OCI-LY1 (cell line): ENCODE results near the gene TK2.

Experiments used
- H2AFZ ChIP-seq: fragments of 200-600 bp; sonication (generic), shearing (Covaris generic); 2 replicates; pipeline ENCODE4 v1.6.0; 2014; ENCODE audit warnings: antibody characterized with exemption, mild to moderate bottlenecking, low read length
- H3F3A ChIP-seq: fragments of 200-600 bp; sonication (generic), shearing (Covaris generic); 2 replicates; pipeline ENCODE4 v1.6.0; 2014; ENCODE audit warnings: mild to moderate bottlenecking, antibody characterized with exemption, low read length, moderate library complexity; ENCODE audit not compliant: insufficient read depth
- H3K27ac ChIP-seq: fragments of 200-600 bp; sonication (generic); 2 replicates; pipeline ENCODE4 v1.5.1; 2014; ENCODE audit warnings: low read length, mixed run types, mild to moderate bottlenecking, low read depth; ENCODE audit not compliant: poor library complexity, severe bottlenecking
- H3K27me3 ChIP-seq: fragments of 200-600 bp; sonication (generic); 2 replicates; pipeline ENCODE4 v1.6.0; 2014; ENCODE audit warnings: antibody characterized with exemption, mild to moderate bottlenecking, low read length, moderate library complexity; ENCODE audit not compliant: insufficient read depth
- H3K36me3 ChIP-seq: fragments of 200-600 bp; sonication (generic); 2 replicates; pipeline ENCODE4 v1.6.1; 2014; ENCODE audit warnings: mild to moderate bottlenecking, antibody characterized with exemption, low read length, moderate library complexity, mixed read lengths; ENCODE audit not compliant: insufficient read depth
- H3K4me1 ChIP-seq: fragments of 200-600 bp; sonication (generic); 2 replicates; pipeline ENCODE4 v1.5.1; 2014; ENCODE audit warnings: mild to moderate bottlenecking, low read length, moderate library complexity; ENCODE audit not compliant: insufficient read depth, severe bottlenecking
- H3K4me2 ChIP-seq: fragments of 200-600 bp; sonication (generic), shearing (Covaris generic); 2 replicates; pipeline ENCODE4 v1.6.1; 2014; ENCODE audit warnings: low read length
- H3K4me3 ChIP-seq: fragments of 200-600 bp; sonication (generic); 2 replicates; pipeline ENCODE4 v1.5.1; 2014; ENCODE audit warnings: low read length, low read depth, mild to moderate bottlenecking, mixed read lengths; ENCODE audit not compliant: poor library complexity, severe bottlenecking
- H3K79me2 ChIP-seq: fragments of 200-600 bp; shearing (Covaris generic); 2 replicates; pipeline ENCODE4 v1.6.1; 2016; ENCODE audit warnings: mixed run types, low read length, mixed read lengths; ENCODE audit not compliant: insufficient read depth
- H3K9ac ChIP-seq: fragments of 200-600 bp; sonication (generic), shearing (Covaris generic); 2 replicates; pipeline ENCODE4 v1.6.1; 2014; ENCODE audit warnings: mild to moderate bottlenecking, low read length, mixed read lengths
- H3K9me2 ChIP-seq: fragments of 200-600 bp; sonication (generic), shearing (Covaris generic); 2 replicates; pipeline ENCODE4 v1.6.1; 2014; ENCODE audit warnings: low read depth, mild to moderate bottlenecking, low read length, mixed read lengths
- H3K9me3 ChIP-seq: fragments of 200-600 bp; shearing (Covaris generic); 2 replicates; pipeline ENCODE4 v1.6.1; 2014; ENCODE audit warnings: low read length, mixed read lengths
- H4K20me1 ChIP-seq: fragments of 200-600 bp; sonication (generic), shearing (Covaris generic); 2 replicates; pipeline ENCODE4 v1.6.0; 2016; ENCODE audit warnings: mild to moderate bottlenecking, low read length; ENCODE audit not compliant: insufficient read depth
- EZH2 ChIP-seq: fragments of 200-600 bp; sonication (generic), shearing (Covaris generic); IDR thresholded peaks from 2 replicates; pipeline ENCODE4 v1.8.0; 2017; ENCODE audit warnings: borderline replicate concordance, mixed run types, mild to moderate bottlenecking, antibody characterized with exemption, low read length, moderate library complexity, mixed read lengths
- TF ChIP-seq, protein P1 (sequence below): fragments of 200-600 bp; sonication (generic), shearing (Covaris generic); IDR thresholded peaks from 2 replicates; pipeline ENCODE4 v1.5.1; 2017; ENCODE audit warnings: mild to moderate bottlenecking, antibody characterized with exemption, low read length, moderate library complexity, mixed read lengths

TK2 gene

DNA sequence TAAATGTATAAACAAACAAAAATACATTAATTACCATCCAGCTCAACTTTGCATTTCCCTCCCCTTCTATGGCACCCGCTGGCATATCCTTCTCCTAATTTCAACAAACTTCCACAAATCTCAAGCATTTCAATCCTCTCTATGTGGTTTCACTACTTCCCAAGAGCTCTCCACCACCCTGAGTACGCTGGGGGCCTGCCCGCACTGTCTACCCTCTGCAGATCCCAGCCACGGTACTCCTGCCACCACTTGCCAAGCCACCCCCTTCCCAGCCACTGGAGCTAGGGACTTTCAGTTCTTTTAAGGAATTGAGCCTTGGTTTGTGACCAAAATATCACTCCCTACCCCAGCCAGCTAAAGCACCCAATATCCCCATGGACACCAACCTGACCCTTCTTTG is 1.9 kb downstream of the TK2 start:
- Histone ChIP-seq H3K4me2 (no peak overlapping the region), H3K79me2 (peaks cover 3% of the 10 kb centered on the region; the same call in 1 of the 2 replicates), H3K9me3 (no peaks in the 10 kb centered on the region), H3K27ac (peak overlapping the region; percentile 85), H4K20me1 (no peaks in the 10 kb centered on the region), H3K9me2 (no peaks in the 10 kb centered on the region), H3F3A (no peaks in the 10 kb centered on the region; the same call in 1 of the 2 replicates), H3K4me3 (no peak overlapping the region), H3K27me3 (no peaks in the 10 kb centered on the region), H2AFZ (no peak overlapping the region), H3K4me1 (peaks cover 70% of the 10 kb centered on the region), H3K36me3 (no peaks in the 10 kb centered on the region), H3K9ac (no peak overlapping the region)
- TF ChIP-seq EZH2, result no peak
- TF ChIP-seq, protein P1, sequence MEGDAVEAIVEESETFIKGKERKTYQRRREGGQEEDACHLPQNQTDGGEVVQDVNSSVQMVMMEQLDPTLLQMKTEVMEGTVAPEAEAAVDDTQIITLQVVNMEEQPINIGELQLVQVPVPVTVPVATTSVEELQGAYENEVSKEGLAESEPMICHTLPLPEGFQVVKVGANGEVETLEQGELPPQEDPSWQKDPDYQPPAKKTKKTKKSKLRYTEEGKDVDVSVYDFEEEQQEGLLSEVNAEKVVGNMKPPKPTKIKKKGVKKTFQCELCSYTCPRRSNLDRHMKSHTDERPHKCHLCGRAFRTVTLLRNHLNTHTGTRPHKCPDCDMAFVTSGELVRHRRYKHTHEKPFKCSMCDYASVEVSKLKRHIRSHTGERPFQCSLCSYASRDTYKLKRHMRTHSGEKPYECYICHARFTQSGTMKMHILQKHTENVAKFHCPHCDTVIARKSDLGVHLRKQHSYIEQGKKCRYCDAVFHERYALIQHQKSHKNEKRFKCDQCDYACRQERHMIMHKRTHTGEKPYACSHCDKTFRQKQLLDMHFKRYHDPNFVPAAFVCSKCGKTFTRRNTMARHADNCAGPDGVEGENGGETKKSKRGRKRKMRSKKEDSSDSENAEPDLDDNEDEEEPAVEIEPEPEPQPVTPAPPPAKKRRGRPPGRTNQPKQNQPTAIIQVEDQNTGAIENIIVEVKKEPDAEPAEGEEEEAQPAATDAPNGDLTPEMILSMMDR, result no peak

- no peak overlapping the region for H3K9ac ChIP-seq
- H3K79me2 ChIP-seq, result no peaks in the 10 kb centered on the region
- no peaks in the 10 kb centered on the region for H3K9me2 ChIP-seq
- H2AFZ ChIP-seq, result no peak overlapping the region
- H3K4me2 ChIP-seq, result no peak overlapping the region
- peak overlapping the region; percentile 58 for H3K27ac ChIP-seq
- H3K9me3 ChIP-seq, result no peaks in the 10 kb centered on the region
- H3K27me3 ChIP-seq, result no peaks in the 10 kb centered on the region
- no peaks in the 10 kb centered on the region for H4K20me1 ChIP-seq
- H3F3A ChIP-seq, result no peaks in the 10 kb centered on the region; the same call in 1 of the 2 replicates
- H3K4me3 ChIP-seq, result no peak overlapping the region
- no peaks in the 10 kb centered on the region for H3K36me3 ChIP-seq
- TF ChIP-seq EZH2, result no peak
- TF ChIP-seq, protein P1, result no peak
- H3K4me1 ChIP-seq, result peaks cover 64% of the 10 kb centered on the region
Measured at GRCh38 chr16:66547101-66547989, 2.6 kb downstream of the TK2 start.

DNA sequence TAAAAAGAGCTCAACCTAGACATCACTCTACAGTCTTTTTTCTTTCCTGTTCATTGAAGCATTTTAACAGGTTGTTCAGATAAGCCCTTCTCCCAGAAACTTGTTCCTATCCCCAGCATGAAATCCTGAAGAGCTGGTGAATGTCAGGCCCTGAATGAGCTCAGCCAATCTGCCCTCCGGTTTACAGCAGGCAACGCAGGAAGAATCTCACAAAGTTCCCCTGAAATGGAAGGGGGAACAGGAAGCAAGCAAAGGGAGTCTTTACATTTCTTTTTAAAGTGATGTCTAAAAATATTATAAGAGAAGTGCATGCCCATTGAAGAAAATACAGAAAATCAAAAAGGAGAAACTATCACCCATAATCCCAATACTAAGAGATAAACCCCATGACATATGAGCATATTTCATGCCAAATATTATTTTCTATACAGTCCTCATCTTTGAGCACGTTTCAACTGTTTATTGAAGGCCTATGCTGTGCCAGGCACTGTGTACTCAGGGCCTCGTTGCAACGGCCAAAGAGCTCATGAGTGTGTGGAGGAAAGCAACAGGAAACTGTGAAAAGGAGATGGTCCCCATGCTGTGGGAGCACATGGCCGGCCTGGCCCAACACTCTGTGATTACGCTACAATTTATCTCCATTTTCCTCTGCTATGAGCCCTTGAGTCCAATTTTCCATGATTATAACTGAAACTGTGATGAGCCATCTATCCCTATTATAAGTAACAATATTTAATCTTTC is 5.7 kb downstream of the TK2 start:
- Histone ChIP-seq H3K27ac (peak overlapping the region; percentile 62), H3K4me2 (no peak overlapping the region)

More for the DNA sequence above, 5.7 kb downstream of the TK2 start:
- Histone ChIP-seq H3K9ac (no peak overlapping the region), H3K4me3 (no peak overlapping the region), H3K79me2 (no peaks in the 10 kb centered on the region), H3F3A (no peaks in the 10 kb centered on the region; the same call in 1 of the 2 replicates), H2AFZ (no peak overlapping the region), H3K4me1 (peaks cover 48% of the 10 kb centered on the region), H4K20me1 (no peaks in the 10 kb centered on the region), H3K36me3 (no peaks in the 10 kb centered on the region), H3K9me3 (no peaks in the 10 kb centered on the region), H3K27me3 (no peaks in the 10 kb centered on the region), H3K9me2 (no peaks in the 10 kb centered on the region)
- TF ChIP-seq, protein P1, result no peak
